ENCODE results near the gene USP21.
A peak's percentile ranks its signal among the peaks of the same experiment; 100 is the strongest.

- TF ChIP-seq CTCF (IDR thresholded peaks at IDR 0.05): no peak
- TF ChIP-seq POLR2AphosphoS5 (IDR thresholded peaks at IDR 0.05): peak; percentile 79
- TF ChIP-seq POLR2A (IDR thresholded peaks at IDR 0.05): peak; percentile 51 to 60
Observed at GRCh38 chr1:161201836-161202712, 42.8 kb downstream of the USP21 start, which contains the start of gene NDUFS2.
